HG03060 (cell line): Measurements from ENCODE around the gene RNFT2.
A peak's percentile ranks its signal among the peaks of the same experiment; 100 is the strongest.

ENCODE experiments used
- ATAC-seq: cut with Tn5 transposase; IDR thresholded peaks from one replicate; pipeline ENCODE4 v1.9.1; 2021; ENCODE audit warnings: low read depth, moderate number of reproducible peaks; ENCODE audit not compliant: unreplicated experiment

The RNFT2 gene, protein sequence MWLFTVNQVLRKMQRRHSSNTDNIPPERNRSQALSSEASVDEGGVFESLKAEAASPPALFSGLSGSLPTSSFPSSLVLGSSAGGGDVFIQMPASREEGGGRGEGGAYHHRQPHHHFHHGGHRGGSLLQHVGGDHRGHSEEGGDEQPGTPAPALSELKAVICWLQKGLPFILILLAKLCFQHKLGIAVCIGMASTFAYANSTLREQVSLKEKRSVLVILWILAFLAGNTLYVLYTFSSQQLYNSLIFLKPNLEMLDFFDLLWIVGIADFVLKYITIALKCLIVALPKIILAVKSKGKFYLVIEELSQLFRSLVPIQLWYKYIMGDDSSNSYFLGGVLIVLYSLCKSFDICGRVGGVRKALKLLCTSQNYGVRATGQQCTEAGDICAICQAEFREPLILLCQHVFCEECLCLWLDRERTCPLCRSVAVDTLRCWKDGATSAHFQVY

DNA sequence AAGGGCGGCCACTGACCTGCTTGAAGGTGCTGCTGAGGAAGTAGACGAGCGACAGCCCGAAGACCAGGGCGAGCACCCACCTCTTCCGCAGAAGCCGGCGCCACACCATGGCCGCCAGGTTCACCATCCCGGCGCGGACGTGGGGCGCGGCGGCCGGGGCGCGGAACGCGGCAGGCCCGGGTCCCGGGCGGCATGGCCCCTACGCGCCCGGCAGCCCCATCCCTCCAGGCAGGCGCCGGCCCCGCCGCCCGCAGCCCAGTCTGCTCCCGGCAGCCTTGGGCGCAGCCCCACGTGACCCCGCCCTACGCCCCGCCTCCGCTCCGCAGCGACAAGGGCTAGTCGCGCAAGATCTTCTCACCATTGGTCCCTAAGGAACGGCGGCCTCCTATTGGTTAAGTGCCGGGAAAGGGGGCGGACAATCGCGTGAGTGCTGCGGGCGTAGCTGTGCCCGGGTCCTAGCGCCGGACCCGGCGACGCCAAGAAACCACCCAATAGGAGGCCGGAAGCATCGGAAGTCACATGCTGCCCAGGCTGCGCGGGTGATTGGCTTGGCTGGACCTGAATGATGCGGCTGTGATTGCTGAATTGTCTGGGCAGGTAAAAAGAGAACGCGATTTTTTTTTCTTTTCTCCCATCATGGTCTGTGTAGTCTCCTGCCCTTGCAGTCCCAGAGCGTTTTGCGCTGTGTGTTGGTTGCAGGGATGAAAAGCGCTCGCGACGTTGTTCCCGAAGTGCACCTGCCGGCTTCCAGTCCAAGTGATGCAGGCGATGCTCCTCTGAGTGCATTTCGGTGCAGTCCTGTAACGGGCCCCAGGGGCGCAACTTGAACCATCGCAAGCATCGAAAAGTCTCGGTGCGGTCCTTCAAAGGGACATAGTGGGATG, at the start of gene RNFT2, which contains the start of gene SPRING1:
RNFT2 (plus strand) TSS at position 542 of the 884 bp plus-strand sequence. CDS start 2,183 bp downstream, outside the sequence.
SPRING1 (minus strand) TSS at position 296 of the 884 bp plus-strand sequence; CDS start at position 127, 169 bp downstream.
- peak; percentile 97 for ATAC-seq

DNA sequence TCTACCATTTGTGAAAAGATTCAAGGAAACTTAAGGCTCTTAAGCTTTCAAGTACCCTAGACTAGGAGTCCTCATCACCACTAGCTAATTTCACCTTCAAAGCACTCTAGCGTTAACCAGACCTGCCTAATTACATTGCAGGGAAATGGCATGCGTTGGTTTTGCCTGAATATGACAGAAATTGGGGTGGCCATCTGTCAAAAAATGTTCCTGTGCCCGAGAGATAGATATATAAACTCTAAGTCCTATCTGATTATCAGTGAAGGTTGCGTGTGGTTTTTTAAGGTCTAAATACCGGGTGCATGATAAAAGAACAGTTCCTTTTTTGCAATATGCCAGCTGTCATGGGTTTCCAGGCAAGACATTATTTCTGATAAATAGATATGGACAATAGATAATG, 48.6 kb upstream of the RNFT2 start:
- ATAC-seq = no peak

DNA sequence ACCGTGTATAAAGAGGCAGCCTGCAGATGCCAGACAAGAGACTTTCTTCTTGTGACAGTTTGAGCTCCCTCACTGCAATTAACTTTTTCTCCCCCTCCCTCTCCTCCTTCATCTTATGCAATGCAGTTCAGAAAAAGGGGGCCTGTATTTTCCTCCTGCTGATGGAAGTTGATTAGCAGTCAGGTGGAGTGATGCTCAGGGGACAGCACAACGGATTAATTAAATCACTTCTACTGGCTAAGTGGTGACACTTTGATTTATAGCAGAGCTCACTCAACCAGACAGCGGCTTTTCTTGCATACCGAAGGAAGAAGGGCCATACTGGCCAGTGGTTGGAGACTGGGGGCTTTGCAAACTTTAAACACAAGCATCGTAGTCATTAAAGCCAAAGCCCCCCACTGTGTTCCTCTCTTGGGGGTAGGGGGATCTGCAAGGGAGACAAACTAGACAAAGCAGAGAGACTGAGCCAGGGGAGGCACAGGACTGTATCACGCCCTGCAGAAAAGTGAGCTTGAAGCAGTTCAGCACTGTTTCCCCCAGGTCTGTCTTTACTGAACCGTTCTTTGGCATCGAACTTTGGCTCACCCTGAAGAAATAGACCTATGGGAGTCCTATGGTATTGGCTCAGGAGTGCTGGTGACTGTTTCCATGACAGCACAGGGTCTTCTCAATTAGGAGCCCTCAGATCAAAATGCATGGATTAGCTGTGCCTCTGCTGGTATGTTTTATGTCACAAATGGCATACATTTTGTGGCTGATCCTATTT, 48.0 kb upstream of the RNFT2 start:
- no peak for ATAC-seq

DNA sequence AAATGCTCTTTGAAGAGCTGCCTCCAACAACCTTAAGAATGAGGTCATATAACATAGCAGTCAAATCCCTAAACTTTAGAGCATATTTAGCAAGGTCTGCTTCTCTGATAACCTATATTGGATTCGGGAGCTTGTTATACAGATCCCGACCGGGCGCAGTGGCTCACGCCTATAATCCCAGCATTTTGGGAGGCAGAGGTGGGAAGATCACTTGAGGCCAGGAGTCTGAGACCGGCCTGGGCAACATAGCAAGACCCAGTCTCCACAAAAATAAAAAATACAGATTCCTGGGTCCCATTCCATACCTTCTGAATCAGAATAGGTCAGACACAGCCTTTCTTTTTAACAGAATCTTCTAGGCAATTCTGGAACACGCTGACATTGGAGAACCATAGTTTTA, 46.9 kb upstream of the RNFT2 start:
- ATAC-seq = no peak

DNA sequence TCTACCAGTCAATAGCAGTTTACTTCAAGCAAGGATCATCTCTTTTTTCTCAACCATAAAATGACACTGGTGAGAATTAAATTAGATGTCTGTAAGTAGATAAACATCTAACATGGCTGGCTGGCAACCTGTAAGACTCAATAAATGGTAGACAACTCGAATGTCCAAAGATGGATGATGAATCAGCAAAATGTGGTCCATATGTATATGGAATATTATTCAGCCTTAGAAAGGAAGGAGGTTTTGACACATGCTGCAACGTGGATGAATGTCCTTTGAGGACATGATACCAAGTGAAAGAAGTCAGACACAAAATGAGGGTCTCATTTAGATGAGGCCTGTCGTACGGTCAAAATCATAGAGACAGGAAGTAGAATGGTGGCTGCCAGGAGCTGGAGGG, 46.5 kb upstream of the RNFT2 start:
- no peak for ATAC-seq

DNA sequence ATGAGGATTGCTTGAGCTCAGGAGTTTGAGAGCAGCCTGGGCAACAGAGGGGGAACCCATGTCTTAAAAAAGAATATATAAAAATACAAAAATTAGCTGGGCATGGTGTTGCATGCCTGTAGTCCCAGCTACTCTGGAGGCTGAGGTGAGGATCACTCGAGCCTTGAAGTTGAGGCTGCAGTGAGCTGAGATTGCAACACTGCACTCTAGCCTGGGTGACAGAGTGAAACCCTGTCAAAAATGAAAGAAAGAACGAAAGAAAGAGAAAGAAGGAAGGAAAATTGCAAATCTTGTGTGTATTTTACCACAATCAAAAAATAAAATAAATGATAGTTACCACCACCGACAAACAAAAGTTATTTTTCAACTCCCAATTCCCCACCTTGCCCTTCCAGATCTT, 45.5 kb upstream of the RNFT2 start:
- ATAC-seq = no peak

DNA sequence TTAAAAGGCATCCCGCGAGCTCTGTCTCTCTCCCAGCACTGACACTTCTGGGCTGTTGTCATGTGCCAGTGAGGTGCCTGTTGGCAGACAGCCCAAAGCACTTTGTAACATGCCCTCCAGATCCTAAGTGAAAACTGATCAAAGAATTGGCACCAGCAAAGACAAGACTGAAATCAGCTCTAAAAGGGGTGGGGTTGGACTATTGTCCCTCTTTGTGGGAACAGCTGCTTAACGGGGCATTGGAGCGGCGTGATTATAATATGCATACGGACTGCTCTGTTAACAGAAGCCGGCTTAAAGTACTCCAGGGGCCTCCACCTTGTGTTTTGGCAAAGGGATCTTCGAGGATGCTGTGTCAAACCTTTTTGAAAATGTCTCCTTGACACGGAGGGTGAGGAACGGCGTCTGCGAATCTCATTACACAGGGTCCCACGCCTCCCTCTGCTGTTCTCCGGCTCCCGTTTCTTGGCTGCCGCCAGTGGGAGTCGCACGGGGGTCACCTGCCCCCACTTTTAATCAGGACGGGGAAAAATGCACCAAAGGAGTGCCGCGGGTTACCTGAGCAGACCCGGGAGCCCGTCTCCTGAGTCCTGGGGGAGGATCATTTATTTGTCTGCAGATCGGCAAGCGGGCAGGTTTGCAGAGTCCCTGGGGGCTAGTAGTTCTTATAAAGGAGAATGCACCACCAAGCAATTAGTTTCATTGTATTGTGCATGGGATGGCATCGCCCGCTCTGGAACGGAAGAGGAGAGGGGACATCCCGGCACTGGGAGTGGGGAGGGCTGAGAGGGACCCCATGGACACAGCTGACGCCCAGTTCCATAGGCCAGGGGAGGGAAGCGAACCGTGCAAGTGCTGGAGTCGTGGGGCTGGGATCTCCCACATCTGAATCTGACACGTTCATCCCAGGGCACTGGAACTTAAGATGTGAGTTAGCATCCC, 44.6 kb upstream of the RNFT2 start:
- no peak for ATAC-seq

DNA sequence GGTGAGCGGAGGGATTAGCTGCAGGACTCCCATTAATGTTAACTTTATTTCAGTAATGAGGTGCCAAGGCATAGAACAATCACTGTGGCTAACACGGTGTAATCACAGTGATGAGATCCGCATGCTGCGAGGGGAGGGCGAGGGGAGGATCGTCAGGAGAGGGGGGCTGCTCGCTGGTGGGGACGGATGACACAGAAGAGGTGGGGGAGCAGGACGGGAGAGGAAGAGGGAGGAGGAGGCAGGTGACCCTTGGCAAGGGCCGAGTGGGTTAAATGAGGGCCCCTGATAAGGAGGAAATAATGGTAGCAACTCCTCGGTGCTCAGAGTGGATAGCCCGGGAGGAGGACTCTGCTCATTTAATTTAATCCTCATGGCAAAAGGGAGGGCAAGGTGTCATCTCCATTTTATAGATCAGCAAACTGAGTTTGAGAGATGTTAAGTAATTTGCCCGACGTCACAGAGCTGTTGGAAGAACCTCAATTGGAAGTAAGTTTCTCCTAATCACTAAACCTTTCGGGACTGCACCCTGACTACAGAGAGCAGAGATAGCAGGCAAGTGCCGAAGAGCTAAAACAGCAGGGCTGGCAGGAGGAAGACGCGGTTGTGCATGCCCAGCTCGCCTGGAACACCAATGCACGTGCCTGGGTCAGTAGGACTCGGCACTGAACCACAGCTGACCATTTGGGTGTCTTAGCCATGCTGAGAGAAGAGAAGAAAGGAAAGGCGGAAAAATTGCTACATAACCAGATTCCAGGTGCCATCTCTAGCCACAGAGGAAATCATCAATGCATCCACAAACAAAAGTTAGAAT, 43.3 kb upstream of the RNFT2 start:
- ATAC-seq = no peak

DNA sequence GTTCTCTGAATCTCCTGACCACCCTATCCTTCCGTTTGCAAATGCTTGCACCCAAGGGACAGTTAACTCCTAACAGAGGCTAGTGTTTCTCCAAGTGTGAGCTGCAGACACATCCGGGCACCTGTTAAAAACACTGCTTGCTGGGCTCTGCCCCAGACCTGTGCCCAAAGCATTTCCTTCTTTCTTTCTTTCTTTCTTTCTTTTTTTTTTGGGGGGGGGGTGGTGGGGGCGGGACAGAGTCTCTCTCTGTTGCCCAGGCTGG, 42.7 kb upstream of the RNFT2 start:
- ATAC-seq = no peak

DNA sequence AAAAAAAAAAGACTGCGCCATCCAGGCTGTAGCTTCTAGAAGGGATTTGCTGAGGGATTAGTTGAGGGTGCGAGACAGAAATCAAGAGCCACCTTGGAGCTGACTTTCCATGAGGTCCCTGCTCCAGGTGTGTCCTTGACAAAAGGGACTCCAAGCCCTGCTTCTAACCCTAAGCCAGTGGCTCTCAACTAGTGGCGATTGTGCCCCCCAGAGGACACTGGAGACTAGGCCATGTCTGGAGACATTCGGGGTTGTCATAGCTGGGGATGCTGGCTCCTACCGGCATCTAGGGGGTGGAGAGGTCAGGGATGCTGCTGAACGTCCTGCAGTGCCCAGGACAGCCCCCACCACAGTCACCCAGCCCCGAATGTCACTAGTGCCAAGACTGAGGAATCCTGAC, 40.8 kb upstream of the RNFT2 start:
- ATAC-seq = no peak

DNA sequence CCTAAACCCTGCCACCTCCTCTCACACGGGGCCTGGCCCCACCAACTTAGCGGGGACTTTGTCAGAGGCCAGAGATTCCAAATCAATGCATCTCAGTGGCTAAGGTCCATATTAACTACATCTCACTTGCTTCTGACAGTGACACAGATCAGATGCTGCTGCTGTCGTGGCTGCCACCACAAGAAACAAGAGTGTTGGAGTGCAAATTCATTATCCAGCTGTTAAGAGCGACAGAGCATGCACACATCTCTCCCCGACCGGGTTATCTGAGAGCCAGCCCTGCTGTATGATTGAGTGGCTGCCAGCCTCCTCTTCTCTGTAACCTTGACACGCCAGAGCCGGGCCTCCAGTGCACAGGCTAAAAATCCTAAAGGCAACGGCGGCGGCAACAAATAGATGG, 40.4 kb upstream of the RNFT2 start:
- ATAC-seq = no peak

DNA sequence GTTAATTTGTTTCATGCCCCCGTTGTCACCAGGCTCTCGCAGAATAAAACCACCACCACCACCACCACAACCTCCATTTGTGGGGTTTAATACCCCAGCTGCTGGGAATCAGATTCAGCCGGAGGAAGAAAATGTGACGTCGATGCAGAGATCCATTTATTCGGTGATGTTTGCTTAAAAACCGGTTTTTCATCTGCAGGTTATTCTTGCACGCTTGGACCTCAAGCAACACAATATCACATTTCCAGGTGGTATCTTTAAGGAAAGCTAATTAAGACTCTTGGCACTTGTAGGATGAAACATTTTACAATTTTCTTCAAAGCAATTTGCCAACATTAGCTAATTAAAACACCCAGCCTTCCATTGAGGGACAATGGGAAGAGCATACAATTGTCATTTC, 40.0 kb upstream of the RNFT2 start:
- no peak for ATAC-seq

DNA sequence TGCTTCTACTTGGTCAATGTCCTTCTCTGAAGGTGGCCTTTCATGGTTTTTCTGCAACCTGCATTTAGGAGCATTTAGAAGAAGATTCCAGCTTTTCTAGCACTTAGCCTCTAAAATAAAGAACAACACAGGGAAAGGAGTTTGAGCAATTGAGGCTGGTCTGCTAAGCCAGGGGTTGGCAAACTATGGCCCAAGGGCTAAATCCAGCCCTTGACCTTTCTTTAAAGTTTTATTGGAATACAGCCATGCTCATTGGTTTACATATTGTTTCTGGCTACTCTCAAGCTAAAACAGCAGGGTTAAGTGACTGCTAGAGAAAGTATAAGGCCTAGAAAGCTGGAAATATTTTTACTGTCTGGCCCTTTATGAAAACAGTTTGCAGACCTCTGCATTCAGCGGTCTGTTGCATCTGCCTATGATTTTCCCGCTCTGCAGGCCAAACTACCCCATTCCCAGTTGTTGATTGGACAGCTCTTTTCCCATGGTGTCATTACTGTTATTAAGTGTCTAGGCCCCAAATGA, 39.5 kb upstream of the RNFT2 start:
- ATAC-seq = no peak

DNA sequence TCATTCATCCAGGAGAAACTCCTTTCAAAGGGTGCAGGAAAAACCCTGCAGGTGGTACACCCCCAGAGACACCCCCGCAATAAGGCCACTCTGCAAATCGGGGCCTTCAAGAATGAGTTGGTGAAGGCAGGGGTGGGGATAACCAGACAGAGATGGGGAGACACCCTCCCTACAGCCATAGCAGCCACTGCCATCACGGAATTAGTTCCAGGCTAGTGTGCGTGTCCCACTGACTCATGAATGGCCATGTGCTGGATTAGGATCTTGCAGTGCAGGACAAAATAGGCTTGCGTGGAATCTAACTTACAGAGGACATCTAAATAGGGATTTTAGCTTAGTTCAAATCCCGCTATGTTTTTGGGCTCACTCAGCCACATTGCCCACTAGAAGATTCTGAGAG, 38.0 kb upstream of the RNFT2 start:
- ATAC-seq = no peak

DNA sequence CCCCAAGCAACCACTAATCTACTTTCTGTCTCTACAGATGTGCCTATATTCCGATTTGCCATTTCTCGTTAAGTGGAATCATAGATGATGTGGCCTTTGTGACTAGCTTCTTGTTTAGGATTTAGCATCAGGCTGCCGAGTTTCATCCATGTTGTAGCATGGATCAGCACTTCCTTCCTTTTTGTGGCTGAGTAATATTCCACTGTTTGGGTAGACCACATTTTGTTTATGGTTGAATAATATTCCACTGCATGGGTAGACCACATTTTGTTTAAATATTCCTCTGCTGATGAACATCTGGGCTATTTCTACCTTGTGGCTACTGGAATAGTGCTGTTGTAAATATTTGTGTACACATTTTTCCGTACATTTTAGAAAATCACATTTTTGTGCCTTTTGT, 36.7 kb upstream of the RNFT2 start:
- no peak for ATAC-seq

DNA sequence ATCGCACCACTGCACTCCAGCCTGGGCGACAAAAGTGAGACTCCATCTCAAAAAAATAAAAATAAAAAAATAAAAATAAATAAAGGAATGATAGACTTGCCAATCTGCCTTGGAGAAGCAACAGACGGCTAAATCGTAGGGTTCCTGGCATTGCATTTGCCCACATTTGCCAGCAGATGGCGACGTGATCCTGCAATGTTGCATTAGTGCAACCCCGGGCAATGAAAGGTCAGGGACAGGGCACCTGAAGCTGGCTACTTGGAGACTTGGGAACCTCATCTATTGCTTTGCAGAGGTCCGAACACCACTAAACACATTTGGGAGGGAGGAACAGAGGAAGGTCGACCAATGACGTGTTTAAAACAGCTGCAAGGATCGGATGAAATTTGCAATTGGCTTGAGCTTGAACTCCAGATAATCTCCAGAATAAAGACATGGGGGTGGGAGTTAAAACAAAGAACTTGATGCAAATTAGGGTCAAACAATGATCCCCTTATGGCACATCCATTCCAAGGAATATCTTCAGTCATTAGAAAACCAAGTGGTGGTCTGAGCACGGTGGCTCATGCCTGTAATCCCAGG, 34.8 kb upstream of the RNFT2 start:
- ATAC-seq = no peak

DNA sequence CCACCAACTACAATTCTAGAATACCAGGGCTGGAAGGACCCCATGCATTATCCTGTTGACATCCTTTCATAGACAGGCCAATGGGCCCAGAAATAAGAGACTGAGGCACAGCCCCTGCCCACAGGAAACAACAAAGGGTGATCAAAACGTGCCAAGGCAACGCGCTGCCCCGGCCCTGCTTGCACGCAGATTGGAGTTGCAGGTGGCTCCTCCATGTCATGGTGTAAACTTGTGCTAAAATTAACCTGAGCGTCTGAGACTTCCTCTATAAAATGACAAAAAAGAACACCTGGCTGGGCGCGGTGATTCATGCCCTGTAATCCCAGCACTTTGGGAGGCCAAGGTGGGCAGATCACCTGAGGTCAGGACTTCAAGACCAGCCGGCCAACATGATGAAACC, 30.4 kb upstream of the RNFT2 start:
- ATAC-seq = no peak
